Right renal pelvis (tissue), 4 donors: Measurements from ENCODE around the gene EYA2. TPM values are rescaled to one million over a fixed set of nuclear protein-coding genes. Genes with fewer than 3 reads are reported as not detected.

Source experiments
- DNase-seq, 4 donors: peaks; one replicate each; pipeline ENCODE4 v3.0.0-alpha.2; 2013; ENCODE audit warnings: low read depth in 4 of 4, low spot score in 3 of 4, missing footprints in 1 of 4
- polyA plus RNA-seq, 4 donors: library from polyadenylated mRNA; unstranded; fragments of 120-200 nt; gene quantifications; one replicate each; pipeline ENCODE4 v1.2.1, GENCODE V29; 2013; ENCODE audit not compliant: insufficient read length in 4 of 4

Gene EYA2
- polyA plus RNA-seq, 4 donors = 0.67 to 1.7 (median 1.0) TPM

DNA sequence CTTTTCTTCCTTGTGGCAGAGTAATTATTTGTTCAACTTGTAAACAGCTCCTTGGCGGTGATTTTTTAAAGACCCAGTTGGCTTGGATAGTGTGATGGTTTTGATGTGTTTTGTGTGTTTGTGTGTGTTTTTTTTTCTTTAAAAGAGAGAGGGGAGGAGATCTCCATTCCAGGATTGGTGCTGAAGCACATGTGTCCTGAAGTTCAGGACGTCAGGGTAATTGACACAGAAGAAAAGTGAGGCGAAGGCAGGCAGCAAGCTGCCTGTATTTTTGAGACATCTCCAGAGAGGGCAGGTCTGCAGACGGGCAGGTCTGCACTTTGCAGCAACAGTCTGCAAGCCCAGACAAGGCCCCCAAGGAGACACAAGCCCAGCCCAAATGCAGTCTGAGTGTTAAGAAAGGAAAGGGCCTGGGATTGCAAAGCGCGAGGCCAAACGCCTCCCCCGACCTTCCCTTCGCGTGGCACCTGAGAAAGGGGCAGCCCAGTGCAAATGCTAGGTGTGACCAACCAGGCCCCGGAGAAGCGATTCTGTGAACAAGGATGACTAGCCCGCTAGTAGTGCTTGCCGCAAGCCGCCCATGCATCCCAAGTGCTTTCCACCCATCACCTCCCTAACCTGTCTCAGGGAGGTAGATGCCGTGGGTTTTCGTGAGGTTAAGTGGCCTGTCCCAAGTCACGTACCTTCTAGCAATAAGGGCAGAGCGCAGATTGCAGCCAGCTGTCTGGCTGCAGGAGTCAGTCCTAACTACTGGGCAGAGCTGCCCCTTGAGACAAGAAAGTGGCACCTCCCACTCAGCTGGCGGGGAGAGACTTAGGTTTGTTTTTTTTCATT is 231.3 kb downstream of the EYA2 start:
- DNase-seq = no peak

DNA sequence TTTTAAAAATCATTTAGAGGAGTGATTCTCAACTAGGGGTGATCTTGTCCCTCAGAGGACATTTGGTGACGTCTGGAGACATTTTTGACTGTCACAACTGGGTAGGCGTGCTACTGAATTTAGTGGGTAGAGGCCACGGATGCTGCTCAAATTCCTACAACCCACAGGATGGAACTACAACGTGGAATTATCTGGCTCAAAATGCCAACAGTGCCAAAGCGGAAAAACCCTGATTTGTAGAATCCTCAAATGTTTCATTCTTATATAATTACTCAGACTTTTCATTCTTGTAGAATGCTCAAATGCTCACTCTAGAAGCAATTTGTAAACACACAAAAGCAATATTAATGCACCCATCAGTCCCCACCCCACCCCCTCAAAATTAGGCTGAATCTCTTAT is 232.1 kb downstream of the EYA2 start:
- DNase-seq = no peak

DNA sequence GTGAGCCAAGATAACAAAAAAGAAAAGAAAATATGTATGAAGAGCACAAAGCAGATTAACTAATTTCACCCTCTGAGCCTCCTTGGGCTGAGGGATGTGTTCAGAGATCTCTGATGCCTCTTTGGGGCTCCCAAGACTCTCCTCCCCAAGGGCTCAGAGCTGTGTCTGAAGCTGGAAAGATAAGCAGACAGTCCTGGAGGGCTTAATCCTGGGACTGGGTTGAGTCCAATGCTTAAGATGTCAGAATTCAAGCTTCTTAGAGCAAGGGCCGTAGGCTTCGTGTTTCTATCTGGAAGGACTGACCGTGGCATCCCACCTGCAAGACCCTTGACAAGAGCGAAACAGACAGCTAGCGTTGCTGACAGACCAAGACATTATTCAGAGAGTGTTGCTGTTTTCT is 232.9 kb downstream of the EYA2 start:
- no peak for DNase-seq

DNA sequence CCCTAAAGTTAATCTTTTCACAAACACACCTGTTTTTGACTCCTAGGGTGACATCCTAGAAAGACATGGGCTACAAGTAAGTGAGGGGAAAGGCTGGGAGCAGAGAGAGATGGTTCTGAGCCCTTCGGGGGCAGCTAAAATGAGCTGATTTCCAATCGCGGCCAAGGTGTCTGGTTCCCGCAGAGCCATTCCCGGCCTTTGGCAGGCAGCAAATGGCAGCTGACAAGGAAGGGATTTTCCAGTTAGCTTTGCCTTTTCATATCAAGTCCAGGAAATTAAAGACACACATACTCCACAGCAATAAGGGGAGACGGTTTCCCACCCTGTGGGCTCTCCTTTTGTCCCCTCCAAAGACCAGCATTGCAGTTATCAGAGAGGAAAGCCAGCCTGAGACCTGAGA is 233.4 kb downstream of the EYA2 start:
- DNase-seq = no peak

DNA sequence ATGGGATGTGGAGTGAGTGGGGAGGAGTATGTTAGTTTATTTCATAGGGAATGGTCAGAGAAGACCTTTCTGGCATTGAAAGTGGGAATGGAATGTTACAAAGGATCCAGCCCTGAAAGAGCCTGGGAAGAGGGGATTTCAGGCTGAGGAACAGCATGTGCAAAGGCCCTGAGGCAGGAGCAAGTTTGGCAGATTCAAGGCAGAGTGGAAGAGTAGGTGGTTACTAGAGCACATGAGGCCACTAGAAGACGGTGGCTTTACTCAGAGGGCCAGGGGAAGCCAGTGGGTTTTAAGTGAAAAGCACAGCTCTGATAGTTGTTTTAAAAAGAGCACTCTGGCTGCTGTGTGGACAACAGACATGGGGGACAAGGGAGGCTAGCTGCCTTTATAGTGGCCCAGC is 234.7 kb downstream of the EYA2 start:
- DNase-seq = no peak

DNA sequence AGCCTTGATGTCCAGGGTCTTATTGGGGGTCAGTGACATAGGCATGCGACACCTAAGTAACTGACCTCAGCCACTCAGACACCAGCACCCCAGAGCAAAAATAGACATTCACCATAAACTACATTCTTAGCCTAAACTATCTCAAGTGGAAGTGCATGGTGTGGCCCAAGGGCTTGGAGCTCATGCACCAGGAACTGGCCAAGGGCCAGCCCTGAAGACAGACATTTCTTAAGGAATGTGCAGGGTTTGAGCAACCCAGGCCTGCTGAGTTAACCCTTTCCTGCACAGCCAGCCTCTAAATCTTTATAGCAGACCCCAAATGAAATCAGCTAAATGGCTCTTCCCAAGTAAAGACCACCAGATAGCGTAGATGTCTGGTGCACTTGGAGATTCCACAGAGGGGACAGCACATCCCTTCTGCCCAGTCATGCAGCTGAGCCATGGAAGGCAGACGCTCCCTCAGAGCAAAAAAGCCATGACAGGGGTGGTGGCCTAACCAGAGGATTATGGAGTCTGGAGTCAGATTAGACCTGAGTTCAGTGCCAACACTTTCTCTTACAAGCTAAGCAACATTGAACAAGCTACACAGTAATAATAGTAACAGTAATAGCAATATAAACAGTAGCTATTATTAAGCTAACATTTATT is 239.3 kb downstream of the EYA2 start:
- DNase-seq = no peak

DNA sequence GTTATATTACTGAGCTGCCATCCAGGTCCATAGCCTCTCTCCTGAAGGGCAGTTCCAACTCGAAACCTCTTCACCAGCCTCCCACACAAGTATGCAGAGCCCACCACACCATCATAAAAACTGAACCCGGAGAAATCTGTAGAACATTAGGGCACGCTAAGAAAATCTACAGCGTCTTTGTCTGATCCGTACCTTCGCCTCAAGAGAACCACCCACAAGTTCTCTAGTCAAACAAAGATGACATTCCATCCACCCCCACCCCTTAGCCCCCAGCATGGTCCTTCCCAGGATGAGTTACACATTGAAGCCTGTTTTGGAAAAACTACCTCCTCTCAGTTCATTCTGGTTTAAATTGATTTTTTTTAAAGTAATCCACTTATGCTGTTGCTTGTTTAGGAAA is 242.1 kb downstream of the EYA2 start:
- no peak for DNase-seq

DNA sequence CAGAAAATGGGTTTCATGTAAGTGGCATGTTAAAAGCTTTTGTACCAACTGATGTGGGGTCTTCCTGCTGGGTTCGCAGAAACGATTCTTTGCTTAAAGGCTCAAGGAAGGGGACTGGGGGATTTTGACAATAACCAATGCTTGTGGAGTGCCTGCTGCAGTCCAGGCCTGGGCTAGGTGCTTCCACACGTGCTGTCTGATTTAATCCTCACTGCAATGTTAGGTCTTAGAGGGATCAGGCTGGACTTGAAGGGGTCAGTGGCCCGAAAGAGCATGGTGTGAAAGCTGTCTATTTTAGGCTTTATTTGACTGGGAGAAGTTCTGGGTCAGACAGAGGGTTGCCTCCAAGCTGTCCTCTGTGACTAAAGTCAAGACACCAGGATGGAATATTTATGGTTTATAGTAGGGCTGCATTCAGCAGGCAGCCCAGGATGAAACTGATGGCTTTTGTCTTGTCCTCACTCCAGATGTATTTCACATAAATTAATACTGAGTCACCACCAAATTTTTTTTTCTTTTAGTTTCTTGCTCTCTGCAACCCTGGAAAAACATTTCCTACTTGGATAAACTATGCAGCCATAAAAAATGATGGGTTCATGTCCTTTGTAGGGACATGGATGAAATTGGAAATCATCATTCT is 242.7 kb downstream of the EYA2 start:
- DNase-seq = no peak

DNA sequence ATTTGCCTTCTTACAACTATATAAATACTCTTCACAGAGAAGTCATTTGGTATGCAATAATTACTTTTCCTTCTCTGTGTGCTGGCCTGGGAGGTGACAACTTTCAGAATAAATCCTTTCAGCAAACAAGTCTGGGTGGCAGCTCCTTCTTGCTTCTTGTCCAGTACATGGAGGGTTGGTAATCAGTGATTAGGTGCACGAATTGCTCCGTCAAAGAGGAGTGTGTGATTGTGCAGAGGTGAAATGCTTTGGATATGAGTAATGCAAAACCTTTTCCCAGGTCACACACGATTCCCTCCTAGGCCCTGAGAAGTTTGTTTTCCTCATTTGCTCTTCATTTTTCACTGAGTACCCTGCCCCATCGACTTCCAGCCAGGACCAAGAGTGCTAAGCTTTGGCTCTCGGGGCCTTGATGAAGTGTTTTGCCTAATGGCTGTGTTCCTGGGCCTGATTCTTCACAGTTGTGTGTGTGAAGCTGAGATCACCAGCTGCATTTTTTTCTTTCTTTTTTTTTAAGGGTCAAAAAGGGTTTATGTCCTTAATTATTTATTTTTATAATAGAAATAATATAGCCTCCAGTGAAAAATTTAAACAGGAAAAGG is 245.4 kb downstream of the EYA2 start:
- no peak for DNase-seq

DNA sequence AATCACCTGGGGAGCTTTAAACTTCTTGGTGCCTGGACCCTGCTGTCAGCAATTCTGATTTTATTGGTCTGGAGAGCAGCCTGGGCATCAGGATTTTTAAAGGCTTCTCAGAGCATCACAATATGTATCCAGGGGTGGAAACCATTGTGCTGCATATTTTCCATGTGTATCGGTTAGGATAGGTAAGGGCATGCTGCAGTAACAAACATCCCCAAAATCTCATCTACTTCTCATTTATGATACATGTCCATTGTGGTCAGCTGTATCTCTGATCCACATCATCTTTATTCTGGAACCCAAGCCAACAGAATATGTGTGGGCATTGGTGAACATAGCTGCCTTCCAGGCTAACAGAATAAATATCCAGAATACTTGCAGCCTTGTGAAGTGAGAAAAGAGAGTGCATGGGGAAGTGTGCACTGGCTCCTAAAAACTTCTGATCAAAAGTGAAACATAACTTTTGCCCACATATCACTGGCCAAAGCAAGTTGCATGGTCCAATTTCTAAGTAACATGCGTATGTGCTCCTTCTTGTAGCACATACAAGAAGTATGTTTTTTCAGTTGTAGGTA is 246.8 kb downstream of the EYA2 start:
- DNase-seq = no peak

DNA sequence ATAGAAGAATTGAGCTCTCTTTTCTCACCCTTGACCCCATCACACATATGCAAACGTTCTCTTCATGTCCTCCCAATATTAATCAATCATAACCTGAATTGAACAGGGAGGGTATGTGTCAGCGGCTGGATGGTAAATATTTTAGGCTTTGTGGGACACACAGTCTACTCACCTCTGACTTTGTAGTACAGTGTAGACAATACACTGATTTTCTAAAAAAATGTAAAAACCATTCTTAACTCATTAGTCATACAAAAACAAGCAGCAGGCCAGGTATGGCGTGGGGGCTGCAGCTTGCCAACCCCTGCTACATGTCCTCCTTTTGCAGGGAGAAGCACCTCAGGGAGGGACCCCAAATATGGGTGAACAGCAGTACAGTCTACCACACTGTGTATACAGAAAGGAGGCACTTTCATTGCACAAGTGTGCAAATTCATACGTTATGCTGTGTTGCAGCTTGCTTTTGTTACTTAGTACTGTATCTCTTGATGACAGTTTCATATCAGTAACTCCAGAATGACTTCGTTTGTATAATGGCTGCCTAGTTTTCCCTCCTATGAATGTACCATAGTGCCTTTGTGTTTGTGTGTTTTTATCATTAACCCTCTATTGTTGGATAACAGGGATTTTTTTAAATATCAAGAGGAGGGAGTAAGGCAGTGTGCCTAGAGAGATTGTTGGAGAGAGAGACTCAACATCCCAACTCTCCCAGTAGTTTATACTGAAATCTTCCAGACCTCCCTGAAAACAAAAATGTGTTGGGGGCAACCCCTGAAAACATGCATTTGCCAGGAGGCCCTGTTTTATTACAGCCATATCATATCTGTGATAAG is 247.5 kb downstream of the EYA2 start:
- DNase-seq = no peak

DNA sequence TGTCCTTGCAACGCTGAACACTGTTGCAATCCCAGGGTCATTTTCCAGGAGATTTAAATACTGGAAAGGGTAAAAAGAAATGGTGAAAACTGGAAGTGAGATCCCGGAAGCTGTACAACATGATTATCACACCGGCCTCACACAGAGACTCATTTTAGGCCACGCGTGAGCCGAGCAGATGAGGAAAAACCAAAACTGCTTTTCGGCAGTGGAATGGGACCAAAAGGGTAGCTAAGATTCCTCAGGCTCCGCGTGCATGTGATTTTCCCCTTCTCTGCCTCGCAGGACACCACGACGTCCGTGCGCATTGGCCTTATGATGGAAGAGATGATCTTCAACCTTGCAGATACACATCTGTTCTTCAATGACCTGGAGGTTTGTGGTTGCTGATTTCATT is 248.1 kb downstream of the EYA2 start:
- DNase-seq = no peak

DNA sequence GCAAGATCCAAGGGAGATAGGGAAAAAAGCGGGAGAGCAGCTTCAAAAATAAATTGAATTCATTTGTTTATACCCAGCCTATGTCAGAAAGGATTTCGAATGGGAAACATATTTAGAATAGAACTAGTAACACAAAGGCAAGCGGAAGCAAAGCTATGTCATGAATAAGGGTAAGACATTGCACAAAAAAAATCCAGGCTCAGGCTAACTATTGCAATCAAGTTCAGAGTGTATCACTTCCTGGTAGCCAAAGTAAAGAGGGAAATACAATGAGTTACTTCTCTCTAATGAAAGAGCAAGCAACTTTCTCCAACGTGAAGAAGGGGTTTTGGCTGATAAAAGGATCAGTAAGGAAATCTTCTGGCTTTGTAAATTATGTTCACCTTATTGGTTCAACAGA is 249.0 kb downstream of the EYA2 start:
- no peak for DNase-seq

DNA sequence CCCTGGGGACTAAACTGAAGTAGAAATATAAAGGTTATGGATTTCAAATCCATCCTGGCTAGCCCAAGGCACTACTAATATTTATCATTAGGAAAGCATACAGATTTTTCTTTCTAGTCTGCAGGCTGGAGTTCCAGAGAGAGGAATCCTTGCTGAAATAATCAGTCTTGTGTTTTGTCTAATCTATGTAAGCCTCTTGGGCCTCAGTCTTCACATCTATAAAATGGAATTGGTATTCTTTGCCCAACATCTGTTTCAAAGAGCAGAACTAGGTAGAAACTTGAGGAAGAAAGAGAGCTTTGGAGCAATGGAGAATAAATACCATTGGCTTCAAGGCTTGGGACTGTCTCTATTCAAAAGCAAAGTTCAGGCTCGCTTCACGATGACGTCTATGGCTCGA is 249.8 kb downstream of the EYA2 start:
- DNase-seq = no peak

DNA sequence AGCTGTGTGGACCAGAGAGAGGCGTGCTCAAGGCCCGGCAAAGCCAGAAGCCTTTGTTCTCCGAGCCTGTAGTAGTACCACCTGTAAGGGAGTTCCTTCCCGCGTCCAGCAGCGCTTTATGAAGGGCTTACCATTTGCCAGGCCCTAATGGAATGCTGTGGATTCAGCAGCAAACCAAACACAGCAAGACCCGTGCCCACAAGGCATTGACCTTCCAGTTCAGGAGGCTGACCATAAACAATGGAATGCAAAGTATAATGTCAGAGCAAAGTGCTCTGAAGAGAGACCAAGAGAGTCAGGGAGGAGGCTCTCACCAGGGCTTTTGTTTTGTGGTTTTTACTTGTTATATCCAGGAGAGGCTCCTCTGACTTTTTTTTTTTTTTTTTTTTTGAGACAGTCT is 252.0 kb downstream of the EYA2 start:
- DNase-seq = no peak

DNA sequence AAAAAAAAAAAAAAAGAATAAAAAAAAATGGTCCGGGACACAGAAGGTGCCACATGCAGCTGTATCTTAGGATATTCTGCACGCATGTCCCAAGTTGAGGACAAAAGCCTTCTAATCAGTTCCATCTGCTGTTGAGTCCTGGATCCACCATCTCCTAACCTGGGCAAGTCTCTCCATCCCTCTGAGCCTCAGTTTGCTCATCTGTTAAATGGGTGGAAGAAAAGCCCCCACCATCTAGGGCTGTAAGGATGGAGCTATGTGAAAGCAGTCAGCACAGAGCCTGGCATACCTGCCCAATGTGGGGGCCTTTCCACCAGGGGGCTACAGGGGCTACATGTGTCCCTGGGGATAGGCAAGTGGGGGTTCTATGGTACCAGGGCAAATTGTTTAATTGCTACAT is 253.4 kb downstream of the EYA2 start:
- no peak for DNase-seq

DNA sequence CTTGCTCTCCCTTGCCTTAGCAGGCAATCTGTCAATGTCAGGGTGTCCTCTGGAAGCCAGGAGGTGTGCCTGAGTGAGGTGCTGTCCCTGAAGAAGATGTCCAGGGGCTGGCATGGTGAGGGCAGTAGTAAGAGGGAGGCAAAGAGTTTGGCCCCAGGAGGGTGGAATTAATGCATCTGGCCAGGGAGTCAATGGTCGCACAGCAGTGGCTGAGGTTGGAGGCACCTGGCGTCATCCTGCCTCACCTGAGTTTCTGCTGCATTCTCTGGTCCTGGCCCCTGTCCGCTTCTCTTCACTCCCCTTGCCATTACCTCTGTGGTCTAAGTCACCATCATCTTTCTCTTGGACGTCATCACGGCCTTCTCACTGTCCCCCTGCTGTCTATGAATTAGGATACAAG is 255.3 kb downstream of the EYA2 start:
- DNase-seq = no peak

DNA sequence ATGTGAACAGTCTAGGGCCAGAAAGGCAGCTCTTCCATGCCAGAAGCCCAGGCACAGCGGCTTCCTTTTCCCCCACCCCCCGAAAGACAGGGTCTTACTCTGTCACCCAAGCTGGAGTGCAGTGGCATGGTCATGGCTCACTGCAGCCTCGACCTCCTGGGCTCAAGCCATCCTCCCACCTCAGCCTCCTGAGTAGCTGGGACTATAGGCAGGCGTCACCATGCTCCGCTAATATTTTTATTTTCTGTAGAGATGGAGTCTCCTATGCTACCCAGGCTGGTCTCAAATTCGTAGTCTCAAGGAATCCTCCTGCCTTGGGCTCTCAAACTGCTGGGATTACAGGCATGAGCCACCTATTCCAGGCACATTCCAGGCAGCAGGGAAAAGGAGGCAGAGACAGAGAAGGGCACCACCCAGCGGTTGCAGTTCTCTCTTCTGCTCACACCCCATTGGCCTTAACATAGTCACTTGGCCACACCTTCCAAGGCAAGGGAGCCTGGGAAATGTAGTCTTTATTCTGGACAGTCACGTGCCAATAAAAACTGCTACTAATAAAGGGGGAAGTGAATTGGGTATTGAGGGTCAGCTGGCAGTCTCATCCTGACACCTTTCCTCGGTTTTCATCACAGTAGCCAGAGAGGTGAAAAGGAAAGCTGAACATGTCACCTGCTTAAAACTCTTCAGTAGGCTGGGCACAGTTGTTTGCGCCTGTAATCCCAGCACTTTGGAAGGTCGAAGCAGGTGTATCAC is 255.9 kb downstream of the EYA2 start:
- peak in 3 of 4 donors; percentile 47 to 61 (median 49) for DNase-seq

DNA sequence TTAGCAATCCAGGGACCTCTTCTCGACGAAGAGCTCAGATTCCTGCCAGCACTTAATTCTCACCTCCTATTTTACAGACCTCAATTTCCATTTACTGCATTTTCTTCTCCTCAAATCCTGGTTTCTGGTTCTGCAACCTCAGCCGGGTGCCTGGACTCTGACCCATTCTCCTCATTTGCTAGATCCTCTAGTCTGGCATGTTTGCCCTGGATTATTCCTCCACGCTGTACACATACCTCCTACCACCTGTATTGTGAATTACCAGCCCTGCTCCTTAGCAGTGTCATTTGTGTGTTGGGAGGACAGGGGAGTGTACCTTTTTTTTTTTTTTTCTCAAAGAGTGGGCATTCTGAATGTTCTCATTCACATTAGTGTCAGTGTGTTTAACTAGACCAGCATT is 257.4 kb downstream of the EYA2 start:
- no peak for DNase-seq

DNA sequence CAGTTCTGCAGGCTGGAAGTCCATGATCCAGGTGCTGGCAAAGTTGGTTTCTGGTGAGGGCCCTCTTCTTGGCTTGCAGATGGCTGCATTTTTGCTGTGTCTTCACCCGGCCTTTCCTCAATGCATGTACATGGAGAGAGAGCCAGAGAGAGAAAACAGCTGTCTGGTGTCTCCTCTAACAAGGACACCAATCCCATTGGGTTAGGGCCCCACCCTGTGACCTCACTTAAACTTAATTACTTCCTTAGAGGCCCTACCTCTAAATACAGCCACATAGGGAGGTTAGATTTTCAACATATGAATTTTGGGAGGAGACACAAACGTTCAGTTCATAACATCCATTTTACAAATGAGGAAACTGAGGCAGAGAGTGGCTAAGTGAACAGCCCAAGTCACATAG is 259.4 kb downstream of the EYA2 start:
- no peak for DNase-seq
